Posterior cingulate gyrus (tissue), 11 donors: ENCODE results near the gene BTD.
"Not testable (repeated sequence)": the region's sequence is repeated elsewhere in the genome, so short reads cannot be mapped to it uniquely, and the experiment has no call there.

Experiments used
- DNase-seq, 10 donors: peaks; one replicate each; pipeline versions ENCODE4 v3.0.0 to v3.0.0-alpha.2; 2020 to 2021; ENCODE audit warnings: mixed read lengths in 3 of 10
- intact Hi-C: fragments of 100-400 bp; cut with DNase I; formaldehyde crosslinking; loops from one replicate; pipeline ENCODE4 v1.15.1; 2023

The BTD gene

GRCh38 chr3:15602146-15602536, 596 bp downstream of the BTD start:
- DNase-seq: no peak
- intact Hi-C loops: no loop called here

GRCh38 chr3:15602816-15603215, 1.3 kb downstream of the BTD start:
- intact Hi-C loops: not testable (repeated sequence)

GRCh38 chr3:15604584-15604983, 3.0 kb downstream of the BTD start:
- intact Hi-C loops, DNase-seq: not testable (repeated sequence)

More at GRCh38 chr3:15602816-15603215, 1.3 kb downstream of the BTD start:
- not testable (repeated sequence) for DNase-seq

- no peak for DNase-seq
- intact Hi-C loops: no loop called here
Measured at GRCh38 chr3:15606434-15606891, 4.9 kb downstream of the BTD start.

GRCh38 chr3:15610082-15610759, 8.7 kb downstream of the BTD start:
- intact Hi-C loops: no loop called here
- DNase-seq: no peak

- intact Hi-C loops: no loop called here
- no peak for DNase-seq
Measured at GRCh38 chr3:15611018-15611417, 9.5 kb downstream of the BTD start.

- no peak for DNase-seq
- intact Hi-C loops: no loop called here
Measured at GRCh38 chr3:15612001-15612400, 10.5 kb downstream of the BTD start.

- intact Hi-C loops: no loop called here
Measured at GRCh38 chr3:15614958-15615357, 13.4 kb downstream of the BTD start.

GRCh38 chr3:15616053-15616452, 14.5 kb downstream of the BTD start:
- DNase-seq: no peak
- intact Hi-C loops: no loop called here

More at GRCh38 chr3:15614958-15615357, 13.4 kb downstream of the BTD start:
- no peak for DNase-seq

GRCh38 chr3:15619659-15620464, 18.3 kb downstream of the BTD start:
- intact Hi-C loops, DNase-seq: not testable (repeated sequence)

GRCh38 chr3:15623535-15624440, 22.2 kb downstream of the BTD start:
- no peak for DNase-seq
- intact Hi-C loops: no loop called here

- intact Hi-C loops: no loop called here
- no peak for DNase-seq
Measured at GRCh38 chr3:15628967-15629366, 27.4 kb downstream of the BTD start.

GRCh38 chr3:15629860-15630597, 28.5 kb downstream of the BTD start:
- DNase-seq: peak in 6 of 10 donors; percentile 39 to 92 (median 66)
- intact Hi-C loops: loop anchor here (1.0 to 5.0 kb wide), 2 partner anchors 167 to 182 kb away; partner anchors contain the start of gene ANKRD28

- intact Hi-C loops: loop anchor here (1.0 to 5.0 kb wide), 2 partner anchors 167 to 182 kb away; partner anchors contain the start of gene ANKRD28
- peak in 1 of 10 donors; percentile 75 for DNase-seq
Measured at GRCh38 chr3:15630646-15631350, 29.3 kb downstream of the BTD start.

- intact Hi-C loops: loop anchor here (5.0 kb wide), 1 partner anchor 166 kb away; the partner anchor contains the start of gene ANKRD28
- no peak for DNase-seq
Measured at GRCh38 chr3:15631426-15632211, 30.1 kb downstream of the BTD start.

GRCh38 chr3:15632212-15632580, 30.7 kb downstream of the BTD start:
- intact Hi-C loops: loop anchor here (5.0 kb wide), 1 partner anchor 165 kb away; the partner anchor contains the start of gene ANKRD28
- peak in 1 of 10 donors; percentile 66 for DNase-seq

- intact Hi-C loops: loop anchor here (5.0 kb wide), 1 partner anchor 164 kb away; the partner anchor contains the start of gene ANKRD28
- DNase-seq: no peak
Measured at GRCh38 chr3:15633159-15633558, 31.6 kb downstream of the BTD start.
